Activated CD8-positive, alpha-beta T cell treated with anti-CD3 and anti-CD28 coated beads for 36 hours (primary cell): Measurements from ENCODE around the gene RPL7L1. TPM values are rescaled to one million over a fixed set of nuclear protein-coding genes. Genes with fewer than 3 reads are reported as not detected.
"Not testable (repeated sequence)": the region's sequence is repeated elsewhere in the genome, so short reads cannot be mapped to it uniquely, and the experiment has no call there.

ENCODE experiments used
- ATAC-seq: fragments of 200-7000 bp; cut with Tn5 transposase; one replicate; pipeline ENCODE4 v1.10.0; 2021; ENCODE audit warnings: mild to moderate bottlenecking, moderate library complexity
- CTCF ChIA-PET: fragments of 350-600 bp; sonication (Branson Sonifier 250); formaldehyde crosslinking; loops from one replicate; lab custom pipeline; 2021; ENCODE audit warnings: antibody characterized with exemption; lab: Charles Lee
- POLR2A ChIA-PET: fragments of 350-600 bp; sonication (Branson Sonifier 250); formaldehyde crosslinking; loops from one replicate; lab custom pipeline; 2021; ENCODE audit warnings: antibody characterized with exemption; lab: Charles Lee
- DNase-seq: peaks from one replicate; pipeline ENCODE4 v3.0.0-alpha.2; 2020
- H3K27ac Mint-ChIP-seq: one replicate; pipeline ENCODE4 v1.8.0; 2021; ENCODE audit warnings: mild to moderate bottlenecking, mixed read lengths
- H3K27me3 Mint-ChIP-seq: one replicate; pipeline ENCODE4 v1.8.0; 2021; ENCODE audit warnings: mixed read lengths
- H3K36me3 Mint-ChIP-seq: one replicate; pipeline ENCODE4 v1.8.0; 2021; ENCODE audit warnings: low read depth, mixed read lengths
- H3K4me1 Mint-ChIP-seq: one replicate; pipeline ENCODE4 v1.8.0; 2021; ENCODE audit warnings: low read depth, mixed read lengths
- H3K4me3 Mint-ChIP-seq: one replicate; pipeline ENCODE4 v1.8.0; 2021; ENCODE audit warnings: mild to moderate bottlenecking, moderate library complexity, mixed read lengths
- H3K9me3 Mint-ChIP-seq: one replicate; pipeline ENCODE4 v1.8.0; 2021; ENCODE audit warnings: mixed read lengths
- CTCF ChIP-seq: fragments of 200-600 bp; IDR thresholded peaks from one replicate; pipeline ENCODE4 v1.8.0; 2022; ENCODE audit warnings: antibody characterized with exemption, mild to moderate bottlenecking
- intact Hi-C: fragments of 100-400 bp; cut with micrococcal nuclease; formaldehyde crosslinking; loops from one replicate; pipeline ENCODE4 v1.10.0; 2022
- total RNA-seq, 2 experiments: library from RNA; stranded (reverse); gene quantifications; one replicate each; pipeline ENCODE4 v1.2.3, GENCODE V29; 2021

RPL7L1 gene
- total RNA-seq, 2 experiments from 2014 or later: 135 to 137 TPM

GRCh38 chr6:42898891-42899361 lies 19.5 kb downstream of the RPL7L1 start:
- ChIA-PET CTCF (interaction anchor here (0.7 to 1.3 kb wide), 10 partner anchors 9 to 313 kb away, joined by 3 to 8 read pairs (median 3); partner anchors contain the start of gene TBCC), POLR2A (interaction anchor here (0.5 kb wide), 1 partner anchor 529 kb away, joined by 4 read pairs; no protein-coding TSS in a partner anchor)
- peak; percentile 95 for TF ChIP-seq CTCF
- H3K27ac Mint-ChIP-seq: no peak overlapping the region
- no peaks in the 10 kb centered on the region for H3K27me3 Mint-ChIP-seq
- no peaks in the 10 kb centered on the region for H3K9me3 Mint-ChIP-seq
- H3K4me1 Mint-ChIP-seq: peaks cover 14% of the 10 kb centered on the region
- no peak overlapping the region for H3K4me3 Mint-ChIP-seq
- ATAC-seq (no peak), DNase-seq (peak; percentile 87)
- intact Hi-C loops: loop anchor here (5.0 kb wide), 1 partner anchor 237 kb away; no protein-coding TSS in a partner anchor
- H3K36me3 Mint-ChIP-seq: no peaks in the 10 kb centered on the region

GRCh38 chr6:42899871-42900270 lies 20.5 kb downstream of the RPL7L1 start:
- intact Hi-C loops: loop anchor here (5.0 to 10.0 kb wide), 3 partner anchors 155 to 242 kb away; partner anchors contain the start of genes CUL7, KLC4 and MRPL2
- ChIA-PET CTCF (interaction anchor here (0.6 to 3.3 kb wide), 19 partner anchors 7 to 272 kb away, joined by 3 to 38 read pairs (median 3); partner anchors contain the start of genes CNPY3, PEX6 and RPL7L1), POLR2A (interaction anchor here (1.0 kb wide), 1 partner anchor 20 kb away, joined by 3 read pairs; the partner anchor contains the start of gene RPL7L1)
- ATAC-seq (no peak), DNase-seq (no peak)
- Mint-ChIP-seq H3K4me3 (no peak overlapping the region), H3K27ac (no peak overlapping the region), H3K36me3 (no peaks in the 10 kb centered on the region), H3K27me3 (no peaks in the 10 kb centered on the region), H3K9me3 (no peaks in the 10 kb centered on the region), H3K4me1 (peaks cover 14% of the 10 kb centered on the region)
- TF ChIP-seq CTCF: no peak

DNA sequence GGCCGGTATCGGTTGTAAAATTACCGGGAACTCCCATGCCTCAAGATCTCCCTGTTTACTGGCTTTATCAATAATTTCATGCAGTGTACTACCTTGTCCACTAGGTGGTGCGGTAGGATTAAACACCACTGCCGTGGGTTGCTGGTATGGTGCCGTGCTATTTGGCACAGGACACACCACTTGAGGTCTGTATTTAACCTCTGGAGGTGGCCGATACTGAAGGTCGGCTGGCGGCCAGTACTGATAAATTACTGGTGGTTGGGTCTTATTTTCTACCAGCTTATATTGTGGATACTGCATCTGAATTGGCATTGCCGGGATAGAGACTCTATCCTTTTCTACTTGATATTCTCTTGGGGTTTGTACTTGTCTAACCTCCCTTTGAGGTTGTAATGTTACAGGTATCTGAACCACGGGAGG lies 22.1 kb downstream of the RPL7L1 start:
- Mint-ChIP-seq H3K4me3 (peak overlapping the region; percentile 41), H3K27ac (peak overlapping the region; percentile 13), H3K36me3 (no peaks in the 10 kb centered on the region), H3K27me3 (no peaks in the 10 kb centered on the region), H3K4me1 (peaks cover 14% of the 10 kb centered on the region), H3K9me3 (no peaks in the 10 kb centered on the region)
- peak; percentile 86 for TF ChIP-seq CTCF
- ChIA-PET CTCF (interaction anchor here (0.6 to 3.3 kb wide), 25 partner anchors 9 to 328 kb away, joined by 3 to 38 read pairs (median 4); partner anchors contain the start of genes CNPY3, DNPH1, PEX6 and PPP2R5D), POLR2A (interaction anchor here (0.6 to 1.5 kb wide), 3 partner anchors 29 to 331 kb away, joined by 3 to 4 read pairs (median 3); no protein-coding TSS in a partner anchor)
- ATAC-seq (peak; percentile 100), DNase-seq (peak; percentile 79)
- intact Hi-C loops: loop anchor here (5.0 to 10.0 kb wide), 2 partner anchors 153 to 241 kb away; partner anchors contain the start of genes CUL7, KLC4 and MRPL2

- peaks cover 14% of the 10 kb centered on the region for H3K4me1 Mint-ChIP-seq
- H3K9me3 Mint-ChIP-seq, H3K36me3 Mint-ChIP-seq, DNase-seq, ATAC-seq, H3K27me3 Mint-ChIP-seq, POLR2A ChIA-PET: not testable (repeated sequence)
- H3K4me3 Mint-ChIP-seq: peak overlapping the region; percentile 41
- CTCF ChIA-PET: interaction anchor here (0.7 to 3.3 kb wide), 13 partner anchors 8 to 240 kb away, joined by 3 to 38 read pairs (median 5); partner anchors contain the start of genes CNPY3, PPP2R5D and RRP36
- intact Hi-C loops: loop anchor here (5.0 to 10.0 kb wide), 2 partner anchors 152 to 240 kb away; partner anchors contain the start of genes CUL7, KLC4 and MRPL2
- peak overlapping the region; percentile 21 for H3K27ac Mint-ChIP-seq
Observed at GRCh38 chr6:42902429-42903263, 23.2 kb downstream of the RPL7L1 start.

DNA sequence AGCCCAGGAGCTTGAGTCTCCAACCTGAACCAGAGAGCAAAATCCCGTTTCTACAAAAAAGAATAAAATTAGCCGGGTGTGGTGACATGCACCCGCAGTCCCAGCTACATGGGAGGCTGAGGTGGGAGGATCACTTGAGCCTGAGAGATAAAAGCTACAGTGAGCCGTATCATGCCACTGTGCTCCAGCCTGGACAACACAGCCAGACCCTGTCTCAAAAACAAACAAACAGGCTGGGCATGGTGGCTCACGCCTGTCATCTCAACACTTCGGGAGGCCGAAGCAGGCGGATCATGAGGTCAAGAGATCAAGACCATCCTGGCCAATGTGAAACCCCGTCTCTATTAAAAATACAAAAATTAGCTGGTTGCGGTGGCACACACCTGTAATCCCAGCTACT lies 25.1 kb downstream of the RPL7L1 start:
- Mint-ChIP-seq H3K4me3 (no peak overlapping the region), H3K36me3 (no peaks in the 10 kb centered on the region), H3K27ac (no peak overlapping the region), H3K27me3 (no peaks in the 10 kb centered on the region), H3K4me1 (peaks cover 11% of the 10 kb centered on the region), H3K9me3 (no peaks in the 10 kb centered on the region)
- ChIA-PET POLR2A (interaction anchor here (0.6 kb wide), 1 partner anchor 1107 kb away, joined by 3 read pairs; no protein-coding TSS in a partner anchor), CTCF (interaction anchor here (1.8 kb wide), 1 partner anchor 13 kb away, joined by 3 read pairs; no protein-coding TSS in a partner anchor)
- ATAC-seq (no peak), DNase-seq (no peak)
- TF ChIP-seq CTCF: no peak
- intact Hi-C loops: loop anchor here (5.0 to 10.0 kb wide), 2 partner anchors 150 to 238 kb away; partner anchors contain the start of genes CUL7, KLC4 and MRPL2
